Sigmoid colon (tissue), 4 donors: ENCODE measurements around the gene CDK2.

ENCODE experiments used
- POLR2A ChIP-seq, 2 donors: fragments of 450-650 bp; IDR thresholded peaks; one replicate each; pipeline ENCODE4 v1.6.1; 2016; ENCODE audit warnings: antibody characterized with exemption in 2 of 2, mild to moderate bottlenecking in 2 of 2, moderate library complexity in 2 of 2
- POLR2AphosphoS5 ChIP-seq, 4 donors: sonication (generic); formaldehyde crosslinking; IDR thresholded peaks; one replicate each; pipeline ENCODE4 v1.6.1; 2017; ENCODE audit warnings: antibody characterized with exemption in 4 of 4
- TF ChIP-seq, protein P1 (sequence below), 4 experiments: fragments of 450-650 bp in 3 of 4; fragments of 200-600 bp in 1 of 4; IDR thresholded peaks; one replicate each; pipeline ENCODE4 v1.5.1; 2016 to 2019; ENCODE audit warnings: antibody characterized with exemption in 4 of 4, mild to moderate bottlenecking in 3 of 4, moderate library complexity in 2 of 4

GRCh38 chr12:55978393-55978792 lies 11.8 kb downstream of the CDK2 start:
- TF ChIP-seq POLR2AphosphoS5 (IDR thresholded peaks at IDR 0.05), result no peak
- TF ChIP-seq, protein P1, sequence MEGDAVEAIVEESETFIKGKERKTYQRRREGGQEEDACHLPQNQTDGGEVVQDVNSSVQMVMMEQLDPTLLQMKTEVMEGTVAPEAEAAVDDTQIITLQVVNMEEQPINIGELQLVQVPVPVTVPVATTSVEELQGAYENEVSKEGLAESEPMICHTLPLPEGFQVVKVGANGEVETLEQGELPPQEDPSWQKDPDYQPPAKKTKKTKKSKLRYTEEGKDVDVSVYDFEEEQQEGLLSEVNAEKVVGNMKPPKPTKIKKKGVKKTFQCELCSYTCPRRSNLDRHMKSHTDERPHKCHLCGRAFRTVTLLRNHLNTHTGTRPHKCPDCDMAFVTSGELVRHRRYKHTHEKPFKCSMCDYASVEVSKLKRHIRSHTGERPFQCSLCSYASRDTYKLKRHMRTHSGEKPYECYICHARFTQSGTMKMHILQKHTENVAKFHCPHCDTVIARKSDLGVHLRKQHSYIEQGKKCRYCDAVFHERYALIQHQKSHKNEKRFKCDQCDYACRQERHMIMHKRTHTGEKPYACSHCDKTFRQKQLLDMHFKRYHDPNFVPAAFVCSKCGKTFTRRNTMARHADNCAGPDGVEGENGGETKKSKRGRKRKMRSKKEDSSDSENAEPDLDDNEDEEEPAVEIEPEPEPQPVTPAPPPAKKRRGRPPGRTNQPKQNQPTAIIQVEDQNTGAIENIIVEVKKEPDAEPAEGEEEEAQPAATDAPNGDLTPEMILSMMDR (IDR thresholded peaks at IDR 0.05), result no peak
- no peak for TF ChIP-seq POLR2A (IDR thresholded peaks at IDR 0.05)
